T-helper 17 cell (primary cell): ENCODE data around the gene FAM174B. TPM values are rescaled to one million over a fixed set of nuclear protein-coding genes. Genes with fewer than 3 reads are reported as not detected.
A peak's percentile ranks its signal among the peaks of the same experiment; 100 is the strongest.

Source experiments
- ATAC-seq: fragments of 150-1000 bp; cut with Tn5 transposase; 2 replicates; pipeline ENCODE4 v1.10.0; 2021; ENCODE audit warnings: mild to moderate bottlenecking, moderate library complexity
- DNase-seq, 3 donors: peaks; one replicate each; pipeline versions ENCODE4 v3.0.0 to v3.0.0-alpha.2; 2020 to 2021
- H3K9me3 ChIP-seq: one replicate; pipeline ENCODE4 v1.7.0; 2013; ENCODE audit warnings: low read length, mild to moderate bottlenecking; ENCODE audit not compliant: control insufficient read depth, poor library complexity, severe bottlenecking
- H3K27ac Mint-ChIP-seq: one replicate; pipeline ENCODE4 v1.8.0; 2022; ENCODE audit warnings: mild to moderate bottlenecking, moderate library complexity, mixed read lengths
- H3K27me3 Mint-ChIP-seq: one replicate; pipeline ENCODE4 v1.8.0; 2022; ENCODE audit warnings: mixed read lengths
- H3K36me3 Mint-ChIP-seq: one replicate; pipeline ENCODE4 v1.8.0; 2022; ENCODE audit warnings: low read depth, mixed read lengths
- H3K4me1 Mint-ChIP-seq: one replicate; pipeline ENCODE4 v1.8.0; 2022; ENCODE audit warnings: mild to moderate bottlenecking, mixed read lengths
- H3K4me3 Mint-ChIP-seq: one replicate; pipeline ENCODE4 v1.8.0; 2022; ENCODE audit warnings: mild to moderate bottlenecking, moderate library complexity, mixed read lengths
- total RNA-seq, 4 donors: library from RNA in 2 of 4; stranded (reverse) in 2 of 4; gene quantifications; one replicate each; pipeline ENCODE4 v1.2.3 and lab custom pipeline; 2022 to 2026

Gene FAM174B
- total RNA-seq, 2 donors from 2014 or later: 3.5 to 4.3 TPM

DNA sequence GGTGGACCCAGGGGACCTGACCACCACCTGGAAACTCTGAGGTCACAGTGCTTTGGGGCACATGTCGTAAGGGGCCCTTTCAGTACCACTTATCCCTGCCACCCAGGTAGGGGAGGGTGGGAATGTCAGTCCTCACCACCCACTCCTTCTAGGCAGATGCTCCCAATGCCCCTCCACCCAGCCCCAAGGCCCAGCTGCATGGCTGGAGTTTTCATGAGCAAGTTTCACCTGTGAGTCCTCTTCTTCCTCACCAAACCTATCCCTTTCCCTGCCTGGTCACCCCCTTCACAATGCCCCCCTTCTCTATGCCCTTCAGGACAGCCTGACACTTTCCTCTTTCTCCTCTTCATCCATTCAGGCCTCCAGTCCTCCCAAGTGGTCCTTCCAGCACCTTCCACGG, 9.8 kb downstream of the FAM174B start:
- no peak for DNase-seq
- no peaks in the 10 kb centered on the region for H3K9me3 ChIP-seq
- H3K27ac Mint-ChIP-seq: no peak overlapping the region
- H3K4me3 Mint-ChIP-seq: no peak overlapping the region
- no peak for ATAC-seq
- H3K4me1 Mint-ChIP-seq: peaks cover 4% of the 10 kb centered on the region
- H3K27me3 Mint-ChIP-seq: peaks cover 28% of the 10 kb centered on the region
- H3K36me3 Mint-ChIP-seq: peaks cover 2% of the 10 kb centered on the region

DNA sequence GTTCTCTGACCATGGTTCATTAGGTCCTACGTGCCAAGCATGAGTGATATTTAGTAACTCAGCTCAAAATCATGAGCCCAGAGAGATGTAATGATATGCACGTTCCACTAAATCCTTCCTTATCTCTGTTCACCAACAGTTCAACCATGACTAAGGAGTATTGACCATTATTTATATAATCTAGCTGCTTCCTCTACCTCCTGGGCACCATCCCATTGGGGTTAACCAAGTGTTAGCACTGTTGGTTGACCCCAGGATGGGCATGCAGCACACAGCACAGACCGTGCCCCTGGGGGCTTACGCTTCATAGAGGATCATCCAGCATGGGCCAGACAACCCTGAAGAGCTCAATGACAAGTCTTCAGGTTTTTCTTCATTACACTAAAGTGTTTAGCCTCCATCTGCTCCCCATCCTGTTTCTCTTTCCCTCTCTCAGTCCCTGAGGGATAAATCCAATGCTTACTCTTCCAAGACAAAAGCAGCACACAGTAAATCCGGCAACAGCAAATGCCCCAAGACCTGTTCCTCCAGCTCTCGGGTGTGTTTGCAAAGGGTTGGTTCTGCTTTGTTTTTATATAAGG, 10.4 kb downstream of the FAM174B start:
- Mint-ChIP-seq H3K4me3 (no peak overlapping the region), H3K27me3 (peaks cover 26% of the 10 kb centered on the region), H3K27ac (no peak overlapping the region), H3K36me3 (peaks cover 2% of the 10 kb centered on the region), H3K4me1 (peaks cover 4% of the 10 kb centered on the region)
- DNase-seq: no peak
- ATAC-seq: no peak
- H3K9me3 ChIP-seq: no peaks in the 10 kb centered on the region

DNA sequence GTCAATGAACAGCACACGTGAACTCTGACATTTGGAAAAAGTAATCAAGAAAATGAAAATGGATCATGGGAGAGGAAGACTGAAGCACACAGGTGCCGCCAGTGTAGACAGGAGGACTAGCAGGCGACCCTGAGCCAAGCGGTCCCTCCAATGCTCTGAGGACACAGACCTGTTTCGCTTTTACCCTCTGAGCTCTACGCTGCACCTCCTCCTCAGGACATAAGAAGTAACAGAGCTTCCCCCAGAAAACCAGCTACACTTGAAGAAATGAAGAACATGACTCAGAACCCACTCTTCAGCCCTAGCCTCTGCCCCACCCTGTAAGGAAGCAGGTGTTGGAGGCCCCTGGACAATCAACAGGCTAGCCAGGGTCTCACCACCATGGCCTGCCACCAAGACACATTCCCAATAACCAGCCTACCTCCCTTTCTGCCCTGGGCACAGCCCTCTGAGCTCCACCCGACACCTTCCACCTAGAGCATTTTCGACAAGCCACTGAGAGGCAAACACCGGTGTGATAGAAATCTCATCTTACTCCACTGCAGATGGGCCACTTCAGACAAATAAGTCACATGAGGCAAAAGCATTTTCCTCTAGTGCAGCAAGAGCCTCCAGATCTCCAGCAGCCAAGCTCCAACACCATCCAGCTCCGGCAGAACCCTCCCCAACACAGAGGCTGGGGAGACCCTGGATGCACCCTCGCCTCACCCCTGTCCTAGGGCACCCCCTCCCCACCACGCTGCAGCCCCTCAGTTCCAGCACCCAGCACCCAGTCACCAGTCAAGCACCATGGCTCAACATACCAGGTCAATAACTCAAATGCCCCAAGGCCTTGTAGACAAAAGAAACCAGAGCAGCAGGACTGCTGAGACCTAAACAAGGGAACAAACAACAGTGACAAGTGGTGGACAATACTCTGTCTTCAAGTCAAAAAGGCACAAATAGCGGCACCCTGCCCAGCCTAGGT, 11.4 kb downstream of the FAM174B start:
- ATAC-seq (no peak), DNase-seq (no peak)
- H3K36me3 Mint-ChIP-seq: peaks cover 2% of the 10 kb centered on the region
- no peak overlapping the region for H3K27ac Mint-ChIP-seq
- H3K27me3 Mint-ChIP-seq: peaks cover 26% of the 10 kb centered on the region
- no peaks in the 10 kb centered on the region for H3K9me3 ChIP-seq
- H3K4me1 Mint-ChIP-seq: peaks cover 4% of the 10 kb centered on the region
- H3K4me3 Mint-ChIP-seq: no peak overlapping the region

DNA sequence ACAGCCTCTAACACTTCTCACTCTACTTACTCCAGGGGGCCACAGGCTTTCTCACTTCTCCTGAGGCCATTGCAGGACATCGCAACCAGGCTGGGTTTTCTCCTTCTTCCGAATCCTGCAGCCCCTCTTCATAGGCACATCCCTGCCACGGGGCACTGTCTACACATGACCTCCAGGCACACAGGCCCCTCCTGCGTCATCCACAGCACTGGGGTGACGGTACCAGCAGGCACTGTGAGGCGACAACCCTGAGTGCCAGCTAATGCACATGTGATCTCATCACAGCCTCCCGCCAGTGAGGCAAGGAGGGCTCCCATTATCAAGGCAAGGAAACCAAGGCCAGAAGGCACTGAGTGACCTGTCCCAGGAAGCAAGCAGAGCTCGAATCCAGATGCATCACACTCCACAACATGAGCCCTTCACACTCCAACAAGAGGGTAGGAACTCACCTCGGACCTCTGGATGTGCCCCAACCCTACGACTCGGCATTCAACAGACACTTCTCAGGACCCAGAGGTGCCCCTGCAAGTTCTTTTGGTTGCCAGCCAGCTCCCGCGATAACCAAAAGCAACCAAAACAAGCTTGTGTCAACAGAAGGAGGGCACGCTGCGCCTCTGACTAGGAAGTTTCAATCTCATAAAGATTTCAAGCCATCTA, 16.7 kb downstream of the FAM174B start:
- no peak for DNase-seq
- Mint-ChIP-seq H3K36me3 (no peaks in the 10 kb centered on the region), H3K27ac (peak overlapping the region; percentile 32), H3K4me3 (no peak overlapping the region), H3K4me1 (peaks cover 7% of the 10 kb centered on the region), H3K27me3 (peaks cover 30% of the 10 kb centered on the region)
- ATAC-seq: peak; percentile 64
- H3K9me3 ChIP-seq: no peaks in the 10 kb centered on the region

DNA sequence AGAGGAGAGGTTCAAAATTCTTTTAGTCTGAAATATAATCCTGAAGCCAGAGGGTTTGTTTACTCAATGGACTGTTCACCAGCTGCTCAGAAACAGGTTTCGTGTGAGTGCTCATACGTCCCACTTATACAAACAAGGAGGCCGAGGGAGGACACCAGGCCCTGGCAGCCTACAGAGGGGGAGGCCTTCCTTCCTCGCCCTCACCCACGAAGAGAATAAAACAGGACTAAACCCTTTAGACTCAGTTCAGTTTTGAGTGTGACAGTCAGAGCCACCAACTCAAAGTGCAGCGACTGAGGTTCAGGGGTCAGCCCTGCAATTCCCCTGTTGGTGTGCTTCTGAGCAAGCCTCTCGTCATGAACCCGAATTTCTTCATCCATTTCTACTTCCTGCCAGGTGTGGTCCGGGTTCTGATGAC, 17.3 kb downstream of the FAM174B start:
- peak overlapping the region; percentile 32 for H3K27ac Mint-ChIP-seq
- no peak overlapping the region for H3K4me3 Mint-ChIP-seq
- no peaks in the 10 kb centered on the region for H3K9me3 ChIP-seq
- ATAC-seq (no peak), DNase-seq (no peak)
- H3K4me1 Mint-ChIP-seq: peaks cover 7% of the 10 kb centered on the region
- H3K27me3 Mint-ChIP-seq: peaks cover 35% of the 10 kb centered on the region
- H3K36me3 Mint-ChIP-seq: no peaks in the 10 kb centered on the region

DNA sequence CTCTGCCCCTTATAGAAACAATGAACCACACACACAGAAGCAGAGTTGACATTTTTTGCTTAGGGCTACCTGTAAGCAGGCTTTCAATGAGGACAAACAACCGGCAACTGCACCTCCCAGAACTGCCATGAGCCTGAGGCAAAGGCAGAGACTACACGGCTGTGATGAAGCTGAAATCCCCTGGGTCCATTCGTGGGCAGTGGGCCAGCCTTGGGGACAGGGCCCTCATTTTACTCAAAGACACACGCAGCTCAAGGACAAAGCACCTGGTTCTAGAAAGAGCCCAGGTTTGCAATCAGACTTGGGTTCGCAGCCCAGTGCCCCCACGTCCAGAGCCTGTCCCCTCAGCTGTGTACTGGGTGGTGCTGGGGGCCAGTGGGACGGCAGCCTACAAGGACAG, 17.9 kb downstream of the FAM174B start:
- Mint-ChIP-seq H3K27me3 (peaks cover 40% of the 10 kb centered on the region), H3K27ac (no peak overlapping the region), H3K4me3 (no peak overlapping the region), H3K4me1 (peaks cover 7% of the 10 kb centered on the region), H3K36me3 (no peaks in the 10 kb centered on the region)
- H3K9me3 ChIP-seq: no peaks in the 10 kb centered on the region
- DNase-seq: no peak
- ATAC-seq: no peak

DNA sequence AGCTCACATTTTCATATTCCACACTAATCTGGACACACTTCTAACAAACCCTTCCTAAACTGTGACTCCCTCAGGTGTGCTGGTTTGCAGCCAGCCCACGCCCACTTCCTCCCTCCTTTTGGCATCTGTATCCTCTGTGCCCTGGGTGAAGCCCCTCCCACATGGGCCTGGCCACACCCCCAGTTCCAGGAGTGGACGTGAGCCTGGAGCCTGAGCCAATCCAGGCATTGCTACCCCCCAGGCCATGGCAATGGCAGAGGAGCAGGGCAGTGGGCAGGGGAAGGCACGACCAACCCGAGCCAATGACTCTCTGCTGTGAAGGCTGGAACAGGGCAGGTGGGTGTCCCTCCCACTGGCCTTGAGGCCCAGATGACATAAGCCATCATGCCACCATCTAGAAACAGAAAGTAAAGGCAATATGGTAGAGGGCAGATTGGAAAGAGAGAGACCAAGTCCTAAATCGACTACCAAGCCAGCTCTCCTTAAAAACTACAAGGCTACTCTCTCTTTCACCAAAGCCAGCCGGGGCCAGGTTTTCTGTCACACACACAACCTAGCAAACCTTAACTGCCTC, 18.6 kb downstream of the FAM174B start:
- H3K36me3 Mint-ChIP-seq: no peaks in the 10 kb centered on the region
- no peaks in the 10 kb centered on the region for H3K9me3 ChIP-seq
- ATAC-seq: no peak
- DNase-seq: no peak
- H3K4me1 Mint-ChIP-seq: peaks cover 7% of the 10 kb centered on the region
- peak overlapping the region; percentile 49 for H3K4me3 Mint-ChIP-seq
- peaks cover 40% of the 10 kb centered on the region for H3K27me3 Mint-ChIP-seq
- H3K27ac Mint-ChIP-seq: no peak overlapping the region

DNA sequence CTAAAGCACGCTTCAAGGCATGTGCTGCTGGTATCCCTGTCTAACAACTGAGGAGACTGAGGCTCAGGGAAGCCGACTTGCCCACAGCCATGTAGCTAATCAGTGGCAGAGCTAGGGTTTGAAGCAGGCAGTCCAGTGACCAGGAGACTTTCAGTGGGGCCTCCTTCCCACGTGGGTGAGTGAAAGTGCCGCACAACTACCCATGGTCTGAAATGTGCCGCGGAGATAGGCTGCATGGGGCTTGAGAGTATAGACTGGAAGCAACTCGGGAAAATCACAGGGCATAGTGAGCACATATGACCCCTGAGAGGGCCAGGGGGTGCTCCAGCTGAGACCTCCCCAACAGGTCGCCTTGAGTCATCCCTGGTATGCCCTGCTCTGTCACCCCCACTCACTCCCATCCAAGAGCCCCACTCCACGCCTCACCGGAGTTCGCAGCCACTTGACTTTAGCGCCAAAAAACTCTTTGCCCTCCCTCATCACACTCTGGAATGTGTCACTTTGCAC, 19.1 kb downstream of the FAM174B start:
- peaks cover 7% of the 10 kb centered on the region for H3K4me1 Mint-ChIP-seq
- ATAC-seq (no peak), DNase-seq (no peak)
- peak overlapping the region; percentile 49 for H3K4me3 Mint-ChIP-seq
- peaks cover 40% of the 10 kb centered on the region for H3K27me3 Mint-ChIP-seq
- H3K36me3 Mint-ChIP-seq: no peaks in the 10 kb centered on the region
- no peaks in the 10 kb centered on the region for H3K9me3 ChIP-seq
- no peak overlapping the region for H3K27ac Mint-ChIP-seq

DNA sequence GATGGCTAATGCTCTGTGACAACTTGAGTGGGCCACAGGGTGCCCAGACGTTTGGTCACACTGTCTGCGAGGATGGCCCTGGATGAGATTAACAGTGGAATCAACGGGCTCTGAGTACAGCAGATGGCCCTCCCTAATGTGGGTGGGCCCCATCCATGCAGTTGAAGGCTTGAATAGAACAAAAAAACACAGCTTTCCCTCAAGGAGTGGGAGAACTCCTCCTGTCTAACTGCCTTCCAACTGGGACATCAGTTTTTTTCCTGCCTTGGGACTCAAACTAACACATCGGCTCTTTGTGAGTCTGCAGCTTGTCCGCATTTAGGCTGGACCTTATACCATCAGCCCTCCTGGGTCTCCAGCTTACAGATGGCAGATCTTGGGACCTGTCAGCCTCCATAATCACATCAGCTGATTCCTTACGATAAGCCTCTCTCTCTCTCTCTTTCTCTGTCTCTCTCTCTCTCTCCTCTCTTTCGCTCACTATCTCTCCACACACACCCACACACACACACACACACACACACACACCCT, 20.8 kb downstream of the FAM174B start:
- Mint-ChIP-seq H3K27ac (no peak overlapping the region), H3K4me1 (peaks cover 7% of the 10 kb centered on the region), H3K27me3 (peaks cover 40% of the 10 kb centered on the region), H3K4me3 (no peak overlapping the region), H3K36me3 (no peaks in the 10 kb centered on the region)
- H3K9me3 ChIP-seq: no peaks in the 10 kb centered on the region
- ATAC-seq (no peak), DNase-seq (no peak)

DNA sequence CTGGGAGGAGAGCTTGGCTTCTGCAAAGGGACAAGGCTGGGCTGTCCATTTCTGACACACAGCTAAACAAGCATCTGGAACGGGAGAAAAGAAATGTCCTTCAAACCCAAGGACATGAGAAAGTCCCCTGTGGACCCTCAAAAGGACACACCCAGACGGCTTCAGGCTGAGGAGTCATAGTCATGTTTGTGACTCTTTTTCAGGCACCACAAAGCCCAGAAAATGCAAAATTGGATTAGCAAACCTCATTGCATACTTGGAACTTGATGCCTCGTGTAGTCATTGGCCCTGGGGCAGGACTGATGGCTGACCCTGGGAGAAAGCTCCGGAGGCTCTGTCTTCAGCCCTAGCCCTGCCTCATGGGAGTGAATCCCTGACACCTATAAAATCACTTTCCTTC, 21.5 kb downstream of the FAM174B start:
- no peak for DNase-seq
- no peaks in the 10 kb centered on the region for H3K36me3 Mint-ChIP-seq
- H3K27ac Mint-ChIP-seq: no peak overlapping the region
- H3K4me1 Mint-ChIP-seq: peaks cover 7% of the 10 kb centered on the region
- H3K9me3 ChIP-seq: no peaks in the 10 kb centered on the region
- H3K4me3 Mint-ChIP-seq: no peak overlapping the region
- no peak for ATAC-seq
- H3K27me3 Mint-ChIP-seq: peaks cover 40% of the 10 kb centered on the region

DNA sequence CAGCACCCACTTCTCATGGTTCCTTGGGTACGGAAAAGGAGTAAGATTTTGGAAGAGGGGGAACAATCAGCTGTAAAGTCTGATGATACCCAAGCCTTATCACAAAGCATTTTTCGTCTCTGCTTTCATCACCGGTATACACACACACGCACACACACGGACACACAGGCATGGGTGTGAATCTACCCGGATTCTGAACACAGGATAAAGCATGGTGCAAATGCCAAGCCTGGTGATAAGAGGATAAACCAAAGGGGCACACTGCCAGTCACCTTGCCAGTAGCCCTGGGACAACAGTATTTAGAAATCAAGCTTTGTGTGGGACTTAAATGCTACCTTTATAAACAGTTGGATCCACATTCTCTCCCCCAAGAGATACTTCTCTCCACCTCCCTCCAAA, 22.2 kb downstream of the FAM174B start:
- Mint-ChIP-seq H3K27me3 (peaks cover 40% of the 10 kb centered on the region), H3K36me3 (no peaks in the 10 kb centered on the region), H3K4me3 (no peak overlapping the region), H3K27ac (no peak overlapping the region), H3K4me1 (peaks cover 7% of the 10 kb centered on the region)
- no peaks in the 10 kb centered on the region for H3K9me3 ChIP-seq
- DNase-seq (no peak), ATAC-seq (no peak)

DNA sequence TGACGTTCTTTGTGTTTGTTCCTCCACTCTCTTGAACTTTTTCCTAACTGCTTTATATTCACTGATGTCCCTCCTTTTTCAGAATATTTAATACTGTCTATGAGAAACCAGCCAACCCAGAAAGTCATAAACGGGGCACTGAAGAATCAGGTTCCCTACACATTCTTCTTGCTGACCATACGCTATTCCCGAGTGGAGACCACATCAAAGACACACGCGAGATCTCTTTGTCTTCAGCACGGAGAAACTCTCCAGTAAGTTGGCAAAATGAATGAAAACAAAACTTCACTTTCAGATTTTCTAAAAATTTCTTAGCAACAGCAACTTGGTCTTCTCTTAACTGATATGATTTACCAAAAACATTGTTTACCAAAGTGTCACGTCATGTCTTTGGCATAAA, 22.6 kb downstream of the FAM174B start:
- peaks cover 40% of the 10 kb centered on the region for H3K27me3 Mint-ChIP-seq
- no peak for DNase-seq
- H3K27ac Mint-ChIP-seq: no peak overlapping the region
- no peak overlapping the region for H3K4me3 Mint-ChIP-seq
- no peaks in the 10 kb centered on the region for H3K36me3 Mint-ChIP-seq
- H3K4me1 Mint-ChIP-seq: peaks cover 7% of the 10 kb centered on the region
- no peak for ATAC-seq
- H3K9me3 ChIP-seq: no peaks in the 10 kb centered on the region

DNA sequence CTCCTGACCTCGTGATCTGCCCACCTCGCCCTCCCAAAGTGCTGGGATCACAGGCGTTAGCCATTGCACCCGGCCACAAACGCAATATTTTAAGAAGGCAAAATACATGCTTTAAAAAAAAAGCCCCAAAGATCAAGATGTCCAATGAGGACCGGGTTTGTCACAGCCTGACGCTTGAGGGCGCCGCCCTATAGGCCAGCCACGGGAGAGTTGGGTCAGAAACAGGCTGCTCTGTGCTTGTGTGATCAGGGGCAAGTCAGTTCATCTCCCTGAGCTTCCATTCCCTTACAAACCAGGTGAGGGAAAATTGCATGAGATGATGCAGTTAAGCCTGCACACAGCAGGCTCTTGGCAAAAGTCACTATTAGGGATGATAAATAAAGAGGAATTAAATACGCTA, 23.9 kb downstream of the FAM174B start:
- no peak for ATAC-seq
- Mint-ChIP-seq H3K4me1 (peaks cover 3% of the 10 kb centered on the region), H3K4me3 (no peak overlapping the region), H3K27me3 (peaks cover 36% of the 10 kb centered on the region), H3K36me3 (no peaks in the 10 kb centered on the region), H3K27ac (no peak overlapping the region)
- DNase-seq: no peak
- no peaks in the 10 kb centered on the region for H3K9me3 ChIP-seq
